Measurements from ENCODE around the gene PDZD7.
"Not testable (repeated sequence)": the region's sequence is repeated elsewhere in the genome, so short reads cannot be mapped to it uniquely, and the experiment has no call there.

The PDZD7 gene

DNA sequence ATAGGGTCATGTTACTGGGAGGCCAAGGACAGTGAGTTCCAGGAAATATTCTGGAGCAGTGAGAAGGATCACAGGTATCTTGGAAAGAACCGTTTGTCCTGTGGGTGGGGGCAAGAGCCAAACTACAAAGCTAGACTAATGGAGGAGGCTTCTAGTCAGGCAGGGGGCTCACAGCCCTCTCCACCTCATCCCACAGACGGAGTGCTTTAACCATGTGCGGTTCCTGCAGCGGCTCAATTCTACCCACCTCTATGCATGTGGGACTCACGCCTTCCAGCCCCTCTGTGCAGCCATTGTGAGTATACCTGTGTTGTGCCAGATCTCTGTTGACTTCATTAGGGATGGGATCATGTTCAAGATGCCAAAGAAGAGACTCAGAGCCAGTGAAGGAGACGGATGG, 53.5 kb downstream of the PDZD7 start:
- TF ChIP-seq EZH2 (optimal IDR thresholded peaks at IDR 0.05; ENCODE audit: low read depth, low read length) = no peak
- TF ChIP-seq, protein P1, sequence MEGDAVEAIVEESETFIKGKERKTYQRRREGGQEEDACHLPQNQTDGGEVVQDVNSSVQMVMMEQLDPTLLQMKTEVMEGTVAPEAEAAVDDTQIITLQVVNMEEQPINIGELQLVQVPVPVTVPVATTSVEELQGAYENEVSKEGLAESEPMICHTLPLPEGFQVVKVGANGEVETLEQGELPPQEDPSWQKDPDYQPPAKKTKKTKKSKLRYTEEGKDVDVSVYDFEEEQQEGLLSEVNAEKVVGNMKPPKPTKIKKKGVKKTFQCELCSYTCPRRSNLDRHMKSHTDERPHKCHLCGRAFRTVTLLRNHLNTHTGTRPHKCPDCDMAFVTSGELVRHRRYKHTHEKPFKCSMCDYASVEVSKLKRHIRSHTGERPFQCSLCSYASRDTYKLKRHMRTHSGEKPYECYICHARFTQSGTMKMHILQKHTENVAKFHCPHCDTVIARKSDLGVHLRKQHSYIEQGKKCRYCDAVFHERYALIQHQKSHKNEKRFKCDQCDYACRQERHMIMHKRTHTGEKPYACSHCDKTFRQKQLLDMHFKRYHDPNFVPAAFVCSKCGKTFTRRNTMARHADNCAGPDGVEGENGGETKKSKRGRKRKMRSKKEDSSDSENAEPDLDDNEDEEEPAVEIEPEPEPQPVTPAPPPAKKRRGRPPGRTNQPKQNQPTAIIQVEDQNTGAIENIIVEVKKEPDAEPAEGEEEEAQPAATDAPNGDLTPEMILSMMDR (IDR thresholded peaks at IDR 0.05; ENCODE audit: low read length) = no peak
- no peak for TF ChIP-seq EZH2phosphoT487 (IDR thresholded peaks at IDR 0.05; ENCODE audit: low read length)
- Histone ChIP-seq H3K9me3 (replicated peaks; ENCODE audit: insufficient read depth, low read length) (no peaks in the 10 kb centered on the region), H3K79me2 (ENCODE audit: low read length) (no peaks in the 10 kb centered on the region), H3K27ac (ENCODE audit: low read length) (no peak overlapping the region), H3K9me2 (replicated peaks; ENCODE audit: insufficient read depth, low read length) (no peaks in the 10 kb centered on the region), H2AFZ (ENCODE audit: low read length) (no peak overlapping the region), H4K20me1 (ENCODE audit: insufficient read depth, low read length) (no peaks in the 10 kb centered on the region), H3K4me2 (ENCODE audit: low read depth, low read length) (no peak overlapping the region), H3K27me3 (replicated peaks; ENCODE audit: insufficient read depth, low read length) (no peaks in the 10 kb centered on the region), H3K4me3 (ENCODE audit: low read length) (no peak overlapping the region), H3K9ac (ENCODE audit: low read length) (no peak overlapping the region), H3F3A (ENCODE audit: insufficient read depth, low read length) (no peaks in the 10 kb centered on the region), H3K4me1 (ENCODE audit: low read length) (no peaks in the 10 kb centered on the region), H3K36me3 (replicated peaks; ENCODE audit: insufficient read depth, low read length) (no peaks in the 10 kb centered on the region)
- DNase-seq = no peak

DNA sequence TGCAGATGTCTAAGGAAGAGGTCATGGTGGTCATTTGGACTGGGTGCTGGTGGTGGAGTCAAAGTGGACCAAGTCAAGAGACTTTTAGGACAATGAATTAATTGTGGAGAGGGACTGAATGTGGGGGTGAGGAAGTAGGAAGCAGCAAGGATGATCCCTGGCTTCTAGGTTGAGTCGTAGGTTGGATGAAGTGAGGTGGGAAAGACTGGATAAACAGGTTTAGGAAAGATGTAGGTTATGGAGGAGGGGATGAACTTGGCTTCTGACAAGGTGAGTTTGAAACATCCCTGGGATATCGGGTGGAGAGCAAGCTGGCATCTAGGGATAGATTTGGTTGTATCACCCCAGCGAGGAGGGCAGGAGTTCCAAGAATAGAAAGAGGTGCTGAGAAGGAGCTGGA, 54.0 kb downstream of the PDZD7 start:
- H3K79me2 ChIP-seq (ENCODE audit: low read length) = no peaks in the 10 kb centered on the region
- no peaks in the 10 kb centered on the region for H3K36me3 ChIP-seq (replicated peaks; ENCODE audit: insufficient read depth, low read length)
- no peak for DNase-seq
- H4K20me1 ChIP-seq (ENCODE audit: insufficient read depth, low read length) = no peaks in the 10 kb centered on the region
- no peak overlapping the region for H2AFZ ChIP-seq (ENCODE audit: low read length)
- TF ChIP-seq EZH2 (optimal IDR thresholded peaks at IDR 0.05; ENCODE audit: low read depth, low read length) = no peak
- TF ChIP-seq EZH2phosphoT487 (IDR thresholded peaks at IDR 0.05; ENCODE audit: low read length) = no peak
- TF ChIP-seq, protein P1 (IDR thresholded peaks at IDR 0.05; ENCODE audit: low read length) = no peak
- H3K9me3 ChIP-seq (replicated peaks; ENCODE audit: insufficient read depth, low read length) = no peaks in the 10 kb centered on the region
- H3K4me1 ChIP-seq (ENCODE audit: low read length) = no peaks in the 10 kb centered on the region
- no peak overlapping the region for H3K9ac ChIP-seq (ENCODE audit: low read length)
- no peak overlapping the region for H3K27ac ChIP-seq (ENCODE audit: low read length)
- no peaks in the 10 kb centered on the region for H3K9me2 ChIP-seq (replicated peaks; ENCODE audit: insufficient read depth, low read length)
- no peak overlapping the region for H3K4me3 ChIP-seq (ENCODE audit: low read length)
- no peaks in the 10 kb centered on the region for H3K27me3 ChIP-seq (replicated peaks; ENCODE audit: insufficient read depth, low read length)
- H3K4me2 ChIP-seq (ENCODE audit: low read depth, low read length) = no peak overlapping the region
- H3F3A ChIP-seq (ENCODE audit: insufficient read depth, low read length) = no peaks in the 10 kb centered on the region

- H3K4me2 ChIP-seq (ENCODE audit: low read depth, low read length); H3K9ac ChIP-seq (ENCODE audit: low read length); H3F3A ChIP-seq (ENCODE audit: insufficient read depth, low read length); H3K9me2 ChIP-seq (replicated peaks; ENCODE audit: insufficient read depth, low read length); H3K79me2 ChIP-seq (ENCODE audit: low read length); H3K4me1 ChIP-seq (ENCODE audit: low read length); H4K20me1 ChIP-seq (ENCODE audit: insufficient read depth, low read length); H3K9me3 ChIP-seq (replicated peaks; ENCODE audit: insufficient read depth, low read length); H3K27me3 ChIP-seq (replicated peaks; ENCODE audit: insufficient read depth, low read length); H3K4me3 ChIP-seq (ENCODE audit: low read length); DNase-seq; H3K36me3 ChIP-seq (replicated peaks; ENCODE audit: insufficient read depth, low read length); H3K27ac ChIP-seq (ENCODE audit: low read length); H2AFZ ChIP-seq (ENCODE audit: low read length): not testable (repeated sequence)
Measured at GRCh38 chr10:100975397-100975796, 55.5 kb downstream of the PDZD7 start.

- Histone ChIP-seq H3K27ac (ENCODE audit: low read length) (no peak overlapping the region), H3K79me2 (ENCODE audit: low read length) (no peaks in the 10 kb centered on the region), H3K9me3 (replicated peaks; ENCODE audit: insufficient read depth, low read length) (no peaks in the 10 kb centered on the region), H3K36me3 (replicated peaks; ENCODE audit: insufficient read depth, low read length) (no peaks in the 10 kb centered on the region), H2AFZ (ENCODE audit: low read length) (no peak overlapping the region), H3K4me3 (ENCODE audit: low read length) (no peak overlapping the region), H4K20me1 (ENCODE audit: insufficient read depth, low read length) (no peaks in the 10 kb centered on the region), H3K9ac (ENCODE audit: low read length) (no peak overlapping the region), H3K27me3 (replicated peaks; ENCODE audit: insufficient read depth, low read length) (0 out of 2 replicates have a peak, but pooled peaks cover 3% of the 10 kb centered on the region), H3K4me1 (ENCODE audit: low read length) (no peaks in the 10 kb centered on the region), H3F3A (ENCODE audit: insufficient read depth, low read length) (no peaks in the 10 kb centered on the region; the same call in 1 of the 2 replicates), H3K9me2 (replicated peaks; ENCODE audit: insufficient read depth, low read length) (no peaks in the 10 kb centered on the region), H3K4me2 (ENCODE audit: low read depth, low read length) (no peak overlapping the region)
- TF ChIP-seq, protein P1 (IDR thresholded peaks at IDR 0.05; ENCODE audit: low read length) = no peak
- TF ChIP-seq EZH2 (optimal IDR thresholded peaks at IDR 0.05; ENCODE audit: low read depth, low read length) (no peak), EZH2phosphoT487 (IDR thresholded peaks at IDR 0.05; ENCODE audit: low read length) (no peak)
- DNase-seq = no peak
Measured at GRCh38 chr10:100972904-100973535, 57.9 kb downstream of the PDZD7 start.
